Endothelial cell of umbilical vein (primary cell): ENCODE measurements around the gene HDAC4. TPM values are rescaled to one million over a fixed set of nuclear protein-coding genes. Genes with fewer than 3 reads are reported as not detected.

ENCODE experiments used
- BruUV-seq: library from RNA; stranded (reverse); fragments of 400-500 nt; replicated peaks from 2 replicates; lab custom pipeline; 2021; lab: Mats Ljungman, UMichigan
- CTCF ChIA-PET: fragments of 300-600, 350-600 bp; sonication (Branson Sonifier 250); formaldehyde crosslinking; loops from one replicate; lab custom pipeline; 2021; ENCODE audit warnings: antibody characterized with exemption, inconsistent platforms; lab: Charles Lee
- POLR2A ChIA-PET: fragments of 300-600, 350-600 bp; sonication (Branson Sonifier 250); formaldehyde crosslinking; loops from one replicate; lab custom pipeline; 2021; ENCODE audit warnings: antibody characterized with exemption, inconsistent platforms; lab: Charles Lee
- DNase-seq: peaks from one replicate; pipeline ENCODE4 v3.0.0-alpha.2; 2011; ENCODE audit warnings: low read depth, low spot score
- FAIRE-seq: peaks from 2 replicates; lab custom pipeline; 2011; peaks lifted over from hg19 to GRCh38; lab: Jason Lieb, UNC
- H2AFZ ChIP-seq: 2 replicates; pipeline ENCODE4 v1.6.0; 2012; ENCODE audit warnings: low read depth, low read length, control low read depth, inconsistent platforms
- H3K27ac ChIP-seq: 2 replicates; pipeline ENCODE4 v1.5.1; 2011; ENCODE audit warnings: low read depth, mild to moderate bottlenecking, control low read depth, low read length, moderate library complexity; ENCODE audit not compliant: insufficient read depth
- H3K27me3 ChIP-seq, 2 experiments: 2 replicates each; pipeline versions ENCODE4 v1.6.0 to v1.6.1; 2011; ENCODE audit warnings: low read length in 2 of 2, mixed read lengths in 1 of 2; ENCODE audit not compliant: control insufficient read depth in 2 of 2, insufficient read depth in 2 of 2
- H3K36me3 ChIP-seq, 2 experiments: 2 replicates in 1 of 2; 3 replicates in 1 of 2; pipeline ENCODE4 v1.5.1; 2011; ENCODE audit warnings: low read length in 2 of 2, mild to moderate bottlenecking in 1 of 2, moderate library complexity in 1 of 2; ENCODE audit not compliant: control insufficient read depth in 2 of 2, insufficient read depth in 2 of 2; ENCODE audit errors: extremely low read depth in 1 of 2
- H3K4me1 ChIP-seq: 3 replicates; pipeline ENCODE4 v1.5.1; 2011; ENCODE audit warnings: mild to moderate bottlenecking, low read length; ENCODE audit not compliant: control insufficient read depth, insufficient read depth; ENCODE audit errors: extremely low read depth
- H3K4me2 ChIP-seq: 2 replicates; pipeline ENCODE4 v1.6.1; 2011; ENCODE audit warnings: low read length, control low read depth, mixed read lengths; ENCODE audit not compliant: insufficient read depth
- H3K4me3 ChIP-seq, 3 experiments: fragments of 200-600 bp in 1 of 3; sonication (generic), shearing (Covaris generic) in 1 of 3; replicated peaks in 1 of 3; 2 replicates each; pipeline ENCODE4 v1.5.1; 2011 to 2016; ENCODE audit warnings: control low read depth in 3 of 3, low read length in 3 of 3, mild to moderate bottlenecking in 2 of 3, inconsistent platforms in 1 of 3, low read depth in 1 of 3, moderate library complexity in 1 of 3; ENCODE audit not compliant: insufficient read depth in 1 of 3
- H3K79me2 ChIP-seq: 2 replicates; pipeline ENCODE4 v1.6.0; 2012; ENCODE audit warnings: low read length, inconsistent platforms; ENCODE audit not compliant: control insufficient read depth, insufficient read depth
- H3K9ac ChIP-seq: replicated peaks from 2 replicates; pipeline ENCODE3; 2011; ENCODE audit warnings: low read length, control low read depth; ENCODE audit not compliant: insufficient read depth; ENCODE audit errors: extremely low read depth
- H3K9me1 ChIP-seq: replicated peaks from 3 replicates; pipeline ENCODE4 v1.6.0; 2011; ENCODE audit warnings: mild to moderate bottlenecking, low read length; ENCODE audit not compliant: control insufficient read depth, insufficient read depth; ENCODE audit errors: extremely low read depth
- H3K9me3 ChIP-seq: replicated peaks from 2 replicates; pipeline ENCODE4 v1.5.1; 2012; ENCODE audit warnings: low read length, inconsistent platforms; ENCODE audit not compliant: control insufficient read depth, insufficient read depth
- H4K20me1 ChIP-seq: replicated peaks from 2 replicates; pipeline ENCODE3; 2011; ENCODE audit warnings: mild to moderate bottlenecking, low read length; ENCODE audit not compliant: control insufficient read depth, insufficient read depth; ENCODE audit errors: extremely low read depth
- EZH2 ChIP-seq: IDR thresholded peaks from 2 replicates; pipeline ENCODE4 v1.6.1; 2012; ENCODE audit warnings: borderline replicate concordance, low read depth, mild to moderate bottlenecking, moderate library complexity, low read length, inconsistent platforms; ENCODE audit not compliant: severe bottlenecking
- FOS ChIP-seq: IDR thresholded peaks from 2 replicates; pipeline ENCODE4 v1.6.1; 2011; ENCODE audit warnings: mild to moderate bottlenecking, low read length, moderate library complexity, borderline replicate concordance; ENCODE audit not compliant: insufficient read depth
- GATA2 ChIP-seq: IDR thresholded peaks from 2 replicates; pipeline ENCODE4 v1.7.0; 2011; ENCODE audit warnings: low read depth, mild to moderate bottlenecking, moderate library complexity, mixed read lengths, low read length; ENCODE audit not compliant: insufficient read length, insufficient read depth
- JUN ChIP-seq: IDR thresholded peaks from 2 replicates; pipeline ENCODE4 v1.6.1; 2011; ENCODE audit warnings: borderline replicate concordance, low read depth; ENCODE audit not compliant: insufficient read length, insufficient read depth
- MAX ChIP-seq: IDR thresholded peaks from 2 replicates; pipeline ENCODE4 v1.6.1; 2011; ENCODE audit not compliant: insufficient read depth, insufficient read length
- MYC ChIP-seq: IDR thresholded peaks from one replicate; pipeline ENCODE4 v1.6.1; 2011; ENCODE audit warnings: mild to moderate bottlenecking, low read depth, low read length
- POLR2A ChIP-seq: IDR thresholded peaks from 2 replicates; pipeline ENCODE4 v1.6.1; 2012; ENCODE audit warnings: low read depth, mild to moderate bottlenecking, control low read depth, low read length
- POLR2AphosphoS5 ChIP-seq: IDR thresholded peaks from 2 replicates; pipeline ENCODE4 v1.6.1; 2012; ENCODE audit warnings: low read depth, mild to moderate bottlenecking, control low read depth, low read length, moderate library complexity; ENCODE audit not compliant: insufficient read depth
- dilution Hi-C: fragments of 300-500 bp; cut with MboI; formaldehyde crosslinking; loops from one replicate; pipeline ENCODE4 v1.15.0; 2019; ENCODE audit warnings: low sequenced_read_pairs; ENCODE audit not compliant: extremely low pct_ligation_motif_present
- intact Hi-C: fragments of 100-400 bp; cut with micrococcal nuclease; formaldehyde crosslinking; loops from one replicate; pipeline ENCODE4 v1.10.0; 2022
- polyA plus RNA-seq, 4 experiments: library from polyadenylated mRNA; depleted of rRNA in 3 of 4; stranded (reverse) in 3 of 4; unstranded in 1 of 4; fragments of >200 nt; gene quantifications; 2 replicates each; pipeline versions ENCODE4 v1.2.1 to v1.2.3, GENCODE V29; 2011 to 2012; ENCODE audit warnings: missing spikeins in 1 of 4
- total RNA-seq: library from RNA; stranded (reverse); gene quantifications from 2 replicates; pipeline ENCODE4 v1.2.3, GENCODE V29; 2021
- TF ChIP-seq, protein P1 (sequence below), 2 donors: IDR thresholded peaks; 1 replicate in 1 of 2; 2 replicates in 1 of 2; pipeline ENCODE4 v1.5.1; 2011; ENCODE audit warnings: low read length in 2 of 2, mild to moderate bottlenecking in 2 of 2, moderate library complexity in 2 of 2, control low read depth in 1 of 2, inconsistent platforms in 1 of 2, low read depth in 1 of 2; ENCODE audit not compliant: insufficient read depth in 1 of 2; ENCODE audit errors: extremely low read depth in 1 of 2

Gene HDAC4
- total and polyA plus RNA-seq, 2 donors (not counting 3 experiments of a cell fraction or from before 2014, with no cell fraction given), result 13.4 to 33.0 TPM

DNA sequence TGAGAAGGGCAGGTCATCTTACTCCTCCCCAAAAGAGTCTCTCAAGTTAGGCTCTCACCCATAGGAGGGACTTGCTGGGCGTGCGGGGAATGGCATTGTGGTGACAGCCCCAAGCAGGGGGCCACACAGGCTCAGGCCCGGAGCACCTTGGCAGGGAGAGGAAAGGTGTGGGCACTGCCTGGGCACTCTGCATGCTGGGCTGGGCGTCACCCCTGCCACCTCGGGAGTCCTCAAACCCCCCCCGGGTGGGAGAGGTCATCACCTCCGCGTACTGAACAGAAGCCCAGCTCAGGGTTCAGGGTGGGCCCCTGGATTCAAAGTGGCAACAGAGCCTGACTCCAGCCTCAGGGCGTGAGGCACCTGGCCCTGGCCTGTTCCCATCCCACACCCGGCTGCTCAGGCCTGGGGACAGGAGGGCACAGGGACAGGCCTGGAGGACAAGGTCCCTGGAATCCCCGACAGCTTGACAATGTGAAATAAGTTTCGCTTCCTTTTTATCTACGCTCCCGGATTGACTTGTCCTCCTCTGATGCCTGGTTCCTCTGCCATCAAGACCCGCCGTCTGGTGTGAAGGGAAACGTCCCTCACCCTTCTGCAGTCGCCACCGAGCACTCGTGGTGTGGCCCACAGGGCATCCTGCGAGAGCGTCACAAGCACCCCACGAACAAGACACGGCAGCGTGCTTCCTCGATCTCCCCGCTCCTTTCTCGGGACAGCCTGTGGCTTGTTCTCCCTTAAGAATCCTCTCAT lies 97.8 kb downstream of the HDAC4 start:
- POLR2A ChIA-PET, result interaction anchor here (0.7 kb wide), 1 partner anchor 187 kb away, joined by 3 read pairs; no protein-coding TSS in a partner anchor
- DNase-seq (no peak), FAIRE-seq (no peak)
- intact Hi-C loops, result no loop called here
- no TSS peak for BruUV-seq
- H2AFZ ChIP-seq, result no peak overlapping the region
- no peaks in the 10 kb centered on the region for H3K36me3 ChIP-seq
- no peaks in the 10 kb centered on the region for H3K4me1 ChIP-seq
- no peaks in the 10 kb centered on the region for H3K9me1 ChIP-seq
- H3K79me2 ChIP-seq, result no peaks in the 10 kb centered on the region
- no peak overlapping the region for H3K9ac ChIP-seq
- TF ChIP-seq EZH2 (no peak), POLR2A (no peak), JUN (no peak), MAX (no peak), FOS (no peak), GATA2 (no peak), MYC (no peak), POLR2AphosphoS5 (no peak)
- TF ChIP-seq, protein P1, sequence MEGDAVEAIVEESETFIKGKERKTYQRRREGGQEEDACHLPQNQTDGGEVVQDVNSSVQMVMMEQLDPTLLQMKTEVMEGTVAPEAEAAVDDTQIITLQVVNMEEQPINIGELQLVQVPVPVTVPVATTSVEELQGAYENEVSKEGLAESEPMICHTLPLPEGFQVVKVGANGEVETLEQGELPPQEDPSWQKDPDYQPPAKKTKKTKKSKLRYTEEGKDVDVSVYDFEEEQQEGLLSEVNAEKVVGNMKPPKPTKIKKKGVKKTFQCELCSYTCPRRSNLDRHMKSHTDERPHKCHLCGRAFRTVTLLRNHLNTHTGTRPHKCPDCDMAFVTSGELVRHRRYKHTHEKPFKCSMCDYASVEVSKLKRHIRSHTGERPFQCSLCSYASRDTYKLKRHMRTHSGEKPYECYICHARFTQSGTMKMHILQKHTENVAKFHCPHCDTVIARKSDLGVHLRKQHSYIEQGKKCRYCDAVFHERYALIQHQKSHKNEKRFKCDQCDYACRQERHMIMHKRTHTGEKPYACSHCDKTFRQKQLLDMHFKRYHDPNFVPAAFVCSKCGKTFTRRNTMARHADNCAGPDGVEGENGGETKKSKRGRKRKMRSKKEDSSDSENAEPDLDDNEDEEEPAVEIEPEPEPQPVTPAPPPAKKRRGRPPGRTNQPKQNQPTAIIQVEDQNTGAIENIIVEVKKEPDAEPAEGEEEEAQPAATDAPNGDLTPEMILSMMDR (IDR thresholded peaks at IDR 0.05; ENCODE audit: extremely low read depth in 1 of 2, insufficient read depth in 1 of 2, low read depth in 1 of 2, low read length in 2 of 2), result no peak
- dilution Hi-C loops, result no loop called here
- H3K27me3 ChIP-seq, result no peaks in the 10 kb centered on the region
- no peak overlapping the region for H3K4me3 ChIP-seq
- no peaks in the 10 kb centered on the region for H4K20me1 ChIP-seq
- H3K4me2 ChIP-seq, result no peak overlapping the region
- no peaks in the 10 kb centered on the region for H3K9me3 ChIP-seq
- no peak overlapping the region for H3K27ac ChIP-seq
- CTCF ChIA-PET, result no interaction called here
